K562 (cell line): ENCODE data around the gene DOK3. TPM values are rescaled to one million over a fixed set of nuclear protein-coding genes. Genes with fewer than 3 reads are reported as not detected.

ENCODE experiments used
- ARID2 ChIP-seq: fragments of 450-650 bp; IDR thresholded peaks from 2 replicates; pipeline ENCODE4 v1.6.1; 2017; ENCODE audit warnings: antibody characterized with exemption, mild to moderate bottlenecking
- ERF ChIP-seq: fragments of 450-650 bp; formaldehyde crosslinking; IDR thresholded peaks from 2 replicates; pipeline ENCODE4 v1.4.0; 2020; ENCODE audit warnings: mild to moderate bottlenecking, mixed read lengths
- FOXM1 ChIP-seq, 2 experiments: fragments of 450-650 bp in 1 of 2; sonication (generic) in 1 of 2; formaldehyde crosslinking in 1 of 2; IDR thresholded peaks; 2 replicates each; pipeline versions ENCODE4 v1.6.1 to v1.9.0; 2017 to 2022; ENCODE audit warnings: low read depth in 2 of 2, mild to moderate bottlenecking in 2 of 2, missing genetic modification reagents in 1 of 2, moderate library complexity in 1 of 2
- FUS ChIP-seq: fragments of 200-400 bp; formaldehyde crosslinking; optimal IDR thresholded peaks from 2 replicates; pipeline ENCODE3; 2017; ENCODE audit warnings: low read depth, low read length
- GTF3C2 ChIP-seq: IDR thresholded peaks from 3 replicates; pipeline ENCODE4 v1.6.1; 2011; ENCODE audit warnings: borderline replicate concordance, mild to moderate bottlenecking, moderate library complexity; ENCODE audit not compliant: insufficient read length; ENCODE audit errors: extremely low read depth
- JUND ChIP-seq, 2 experiments: IDR thresholded peaks; 2 replicates in 1 of 2; 3 replicates in 1 of 2; pipeline ENCODE4 v1.6.1; 2011; ENCODE audit warnings: borderline replicate concordance in 2 of 2, low read depth in 2 of 2, low read length in 2 of 2, improper control_type of control experiment in 1 of 2, missing biosample characterization in 1 of 2, missing genetic modification characterization in 1 of 2, missing genetic modification reagents in 1 of 2
- SAFB ChIP-seq: fragments of 200-400 bp; formaldehyde crosslinking; IDR thresholded peaks from 2 replicates; pipeline ENCODE4 v1.6.1; 2017; ENCODE audit warnings: low read depth, low read length, borderline replicate concordance
- TBP ChIP-seq: optimal IDR thresholded peaks from 2 replicates; pipeline ENCODE3; 2011; ENCODE audit warnings: low read depth, low read length, improper control_type of control experiment
- polyA plus RNA-seq, 8 experiments: library from polyadenylated mRNA; depleted of rRNA in 4 of 8; stranded (reverse) in 5 of 8; unstranded in 3 of 8; fragments of >200 nt; fragmentation: Nextera tagmentation in 2 of 8; fragmentation: Illumina TruSeq in 1 of 8; extraction: Ambion mirVana in 2 of 8; extraction: Trizol in 1 of 8; gene quantifications; 2 replicates each; pipeline versions ENCODE4 v1.2.1 to v1.2.3, GENCODE V29; 2011 to 2014; ENCODE audit warnings: inconsistent platforms in 1 of 8, missing spikeins in 1 of 8
- total RNA-seq, 7 experiments: library from RNA; depleted of rRNA in 6 of 7; stranded (reverse); fragments of >200 nt in 6 of 7; fragmentation: Illumina TruSeq in 2 of 7; extraction: Trizol in 2 of 7; gene quantifications; 2 replicates each; pipeline versions ENCODE4 v1.2.1 to v1.2.3, GENCODE V29; 2011 to 2021; ENCODE audit warnings: low replicate concordance in 1 of 7
- TF ChIP-seq, protein P1 (sequence below): fragments of 450-650 bp; formaldehyde crosslinking; IDR thresholded peaks from 2 replicates; pipeline ENCODE4 v1.4.0; 2020; ENCODE audit warnings: mild to moderate bottlenecking, moderate library complexity

DOK3 gene
- total and polyA plus RNA-seq, 9 of the 15 experiments (the other 6 are each of a cell fraction or from before 2014, with no cell fraction given): 1.3 to 23.0 (median 8.0) TPM

- TF ChIP-seq FUS (peak; percentile 78), ARID2 (peak; percentile 80), ERF (CRISPR knock-in tag) (peak; percentile 90), SAFB (peak; percentile 72; the same call in 1 of the 2 replicates), GTF3C2 (no peak), FOXM1 (IDR thresholded peaks at IDR 0.05; ENCODE audit: low read depth) (no peak), FOXM1 (CRISPR knock-in tag; IDR thresholded peaks at IDR 0.05; ENCODE audit: low read depth) (peak; percentile 51; the same call in 1 of the 2 replicates), JUND (IDR thresholded peaks at IDR 0.05; ENCODE audit: borderline replicate concordance, low read depth, low read length) (peak; percentile 55), JUND (tag; IDR thresholded peaks at IDR 0.05; ENCODE audit: borderline replicate concordance, low read depth, low read length) (no peak; the same call in 2 of the 3 replicates), TBP (peak; percentile 61)
- TF ChIP-seq, protein P1, sequence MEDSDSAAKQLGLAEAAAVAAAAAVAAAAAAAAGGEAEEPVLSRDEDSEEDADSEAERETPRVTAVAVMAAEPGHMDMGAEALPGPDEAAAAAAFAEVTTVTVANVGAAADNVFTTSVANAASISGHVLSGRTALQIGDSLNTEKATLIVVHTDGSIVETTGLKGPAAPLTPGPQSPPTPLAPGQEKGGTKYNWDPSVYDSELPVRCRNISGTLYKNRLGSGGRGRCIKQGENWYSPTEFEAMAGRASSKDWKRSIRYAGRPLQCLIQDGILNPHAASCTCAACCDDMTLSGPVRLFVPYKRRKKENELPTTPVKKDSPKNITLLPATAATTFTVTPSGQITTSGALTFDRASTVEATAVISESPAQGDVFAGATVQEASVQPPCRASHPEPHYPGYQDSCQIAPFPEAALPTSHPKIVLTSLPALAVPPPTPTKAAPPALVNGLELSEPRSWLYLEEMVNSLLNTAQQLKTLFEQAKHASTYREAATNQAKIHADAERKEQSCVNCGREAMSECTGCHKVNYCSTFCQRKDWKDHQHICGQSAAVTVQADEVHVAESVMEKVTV (CRISPR knock-in tag): peak; percentile 66
Observed at GRCh38 chr5:177491429-177491945, 18.1 kb downstream of the DOK3 start (continued).
